IMR-90 (cell line): ENCODE measurements around the gene MYOC. TPM values are rescaled to one million over a fixed set of nuclear protein-coding genes. Genes with fewer than 3 reads are reported as not detected.
A peak's percentile ranks its signal among the peaks of the same experiment; 100 is the strongest.

Experiments
- ATAC-seq: fragments of 200-7000 bp; cut with Tn5 transposase; 2 replicates; pipeline ENCODE4 v1.9.1; 2020; ENCODE audit warnings: low read depth, mild to moderate bottlenecking, moderate library complexity
- BruUV-seq: library from RNA; stranded (reverse); fragments of 400-500 nt; replicated peaks from 2 replicates; lab custom pipeline; 2021; lab: Mats Ljungman, UMichigan
- CTCF ChIA-PET: fragments of 300-600 bp; formaldehyde crosslinking; extraction: SDS; loops from one replicate; lab custom pipeline; 2021; ENCODE audit warnings: antibody characterized with exemption; lab: Yijun Ruan, JAX
- POLR2A ChIA-PET: fragments of 300-600 bp; sonication (Branson Sonifier 250); formaldehyde crosslinking; loops from one replicate; lab custom pipeline; 2022; ENCODE audit warnings: antibody characterized with exemption; ENCODE audit not compliant: unreplicated experiment; lab: Charles Lee
- DNase-seq: peaks from one replicate; pipeline ENCODE4 v3.0.0; 2013
- H2AFZ ChIP-seq: replicated peaks from 2 replicates; pipeline ENCODE3; 2013; ENCODE audit warnings: low read length, mild to moderate bottlenecking; ENCODE audit not compliant: poor library complexity
- H2AK5ac ChIP-seq: 2 replicates; pipeline ENCODE4 v1.6.1; 2013; ENCODE audit warnings: low read depth, low read length, inconsistent platforms
- H2AK9ac ChIP-seq: replicated peaks from 2 replicates; pipeline ENCODE3; 2013; ENCODE audit warnings: mild to moderate bottlenecking, low read depth, low read length, moderate library complexity; ENCODE audit not compliant: poor library complexity
- H2BK120ac ChIP-seq: 2 replicates; pipeline ENCODE4 v1.6.1; 2013; ENCODE audit warnings: low read depth, low read length, inconsistent platforms
- H2BK15ac ChIP-seq: 3 replicates; pipeline ENCODE4 v1.6.1; 2013; ENCODE audit warnings: low read depth, low read length, inconsistent platforms
- H2BK20ac ChIP-seq: 2 replicates; pipeline ENCODE4 v1.6.1; 2013; ENCODE audit warnings: low read depth, mild to moderate bottlenecking, inconsistent platforms, low read length, moderate library complexity
- H2BK5ac ChIP-seq: 2 replicates; pipeline ENCODE4 v1.6.1; 2013; ENCODE audit warnings: mild to moderate bottlenecking, low read depth, low read length, inconsistent platforms; ENCODE audit not compliant: poor library complexity, severe bottlenecking
- H3K14ac ChIP-seq: replicated peaks from 2 replicates; pipeline ENCODE4 v1.6.1; 2013; ENCODE audit warnings: low read depth, low read length, inconsistent platforms
- H3K18ac ChIP-seq: 2 replicates; pipeline ENCODE4 v1.6.1; 2013; ENCODE audit warnings: low read depth, low read length, control low read depth
- H3K23ac ChIP-seq: 2 replicates; pipeline ENCODE4 v1.6.1; 2013; ENCODE audit warnings: low read depth, low read length, inconsistent platforms
- H3K27ac ChIP-seq: 2 replicates; pipeline ENCODE4 v1.5.1; 2013; ENCODE audit warnings: mild to moderate bottlenecking, control low read depth, low read length; ENCODE audit not compliant: insufficient read depth
- H3K27me3 ChIP-seq: 2 replicates; pipeline ENCODE4 v1.6.1; 2013; ENCODE audit warnings: low read length; ENCODE audit not compliant: control insufficient read depth, insufficient read depth
- H3K36me3 ChIP-seq: 2 replicates; pipeline ENCODE4 v1.6.1; 2013; ENCODE audit warnings: low read length, mixed read lengths; ENCODE audit not compliant: control insufficient read depth, insufficient read depth
- H3K4ac ChIP-seq: 2 replicates; pipeline ENCODE4 v1.6.1; 2013; ENCODE audit warnings: low read depth, low read length, inconsistent platforms
- H3K4me1 ChIP-seq: 2 replicates; pipeline ENCODE4 v1.6.1; 2013; ENCODE audit warnings: low read length, mixed read lengths; ENCODE audit not compliant: control insufficient read depth, insufficient read depth
- H3K4me2 ChIP-seq: 2 replicates; pipeline ENCODE4 v1.6.1; 2013; ENCODE audit warnings: low read depth, mild to moderate bottlenecking, control low read depth, low read length, moderate library complexity
- H3K4me3 ChIP-seq: 2 replicates; pipeline ENCODE4 v1.5.1; 2013; ENCODE audit warnings: low read depth, mild to moderate bottlenecking, control low read depth, low read length, moderate library complexity; ENCODE audit not compliant: insufficient read depth
- H3K56ac ChIP-seq: 2 replicates; pipeline ENCODE4 v1.6.1; 2013; ENCODE audit warnings: low read length, inconsistent platforms; ENCODE audit not compliant: insufficient read depth; ENCODE audit errors: extremely low read depth
- H3K79me1 ChIP-seq, 2 experiments: 2 replicates each; pipeline ENCODE4 v1.6.1; 2013; ENCODE audit warnings: low read length in 2 of 2, inconsistent platforms in 1 of 2, low read depth in 1 of 2
- H3K9ac ChIP-seq: 2 replicates; pipeline ENCODE4 v1.6.1; 2013; ENCODE audit warnings: low read depth, low read length, control low read depth
- H3K9me1 ChIP-seq: 2 replicates; pipeline ENCODE4 v1.6.1; 2013; ENCODE audit warnings: low read length, inconsistent platforms; ENCODE audit not compliant: insufficient read depth
- H3K9me3 ChIP-seq: 2 replicates; pipeline ENCODE4 v1.6.1; 2013; ENCODE audit warnings: low read length; ENCODE audit not compliant: control insufficient read depth, insufficient read depth
- H4K20me1 ChIP-seq: 2 replicates; pipeline ENCODE4 v1.6.1; 2013; ENCODE audit warnings: low read length, inconsistent platforms; ENCODE audit not compliant: insufficient read depth
- H4K5ac ChIP-seq: 2 replicates; pipeline ENCODE4 v1.6.1; 2013; ENCODE audit warnings: mild to moderate bottlenecking, low read depth, low read length, control low read depth
- H4K8ac ChIP-seq, 2 experiments: 2 replicates each; pipeline ENCODE4 v1.6.1; 2013; ENCODE audit warnings: low read depth in 2 of 2, low read length in 2 of 2, control low read depth in 1 of 2, inconsistent platforms in 1 of 2
- H4K91ac ChIP-seq: 2 replicates; pipeline ENCODE4 v1.6.1; 2013; ENCODE audit warnings: low read depth, low read length, inconsistent platforms; ENCODE audit not compliant: insufficient read depth
- CHD1 ChIP-seq: IDR thresholded peaks from 2 replicates; pipeline ENCODE4 v1.6.1; 2012; ENCODE audit warnings: low read depth, low read length, improper control_type of control experiment
- FOS ChIP-seq: fragments of 150-350 bp; IDR thresholded peaks from 2 replicates; pipeline ENCODE4 v1.6.1; 2016; ENCODE audit warnings: low read depth, low read length
- MAFK ChIP-seq: IDR thresholded peaks from 2 replicates; pipeline ENCODE4 v1.6.1; 2012; ENCODE audit warnings: low read depth, low read length, improper control_type of control experiment
- MAZ ChIP-seq: IDR thresholded peaks from 2 replicates; pipeline ENCODE4 v1.6.1; 2012; ENCODE audit warnings: low read depth, mild to moderate bottlenecking, low read length, improper control_type of control experiment, moderate library complexity, borderline replicate concordance
- NFE2L2 ChIP-seq: fragments of 150-350 bp; IDR thresholded peaks from 2 replicates; pipeline ENCODE4 v1.6.1; 2016; ENCODE audit warnings: low read depth, mild to moderate bottlenecking, low read length
- POLR2A ChIP-seq: IDR thresholded peaks from 2 replicates; pipeline ENCODE4 v1.6.1; 2012; ENCODE audit warnings: mild to moderate bottlenecking, low read depth, low read length
- RCOR1 ChIP-seq: IDR thresholded peaks from 2 replicates; pipeline ENCODE4 v1.6.1; 2012; ENCODE audit warnings: mild to moderate bottlenecking, low read length, improper control_type of control experiment; ENCODE audit not compliant: insufficient replicate concordance
- RFX5 ChIP-seq: IDR thresholded peaks from 2 replicates; pipeline ENCODE4 v1.8.0; 2012; ENCODE audit warnings: low read depth, mild to moderate bottlenecking, low read length, moderate library complexity
- SMC3 ChIP-seq: fragments of 150-350 bp; IDR thresholded peaks from 2 replicates; pipeline ENCODE4 v1.6.1; 2016; ENCODE audit warnings: low read depth, mild to moderate bottlenecking, antibody characterized with exemption, low read length, moderate library complexity
- WGBS, 2 experiments: methylation state at CpG; one replicate each; pipeline versions ENCODE4 v1.1.5 to v1.1.7; 2013; ENCODE audit warnings: missing lambda C conversion rate in 2 of 2; ENCODE audit not compliant: insufficient read length in 1 of 2; ENCODE audit errors: extremely low coverage in 2 of 2; 5-methylcytosine and 5-hydroxymethylcytosine counted together
- dilution Hi-C: fragments of 300-500 bp; cut with HindIII; formaldehyde crosslinking; loops from one replicate; pipeline ENCODE4 v1.14.3; 2018; ENCODE audit warnings: low sequenced_read_pairs; ENCODE audit not compliant: unreplicated experiment
- in situ Hi-C: fragments of 300-500 bp; cut with MboI; formaldehyde crosslinking; loops from 3 replicates; pipeline ENCODE4 v1.14.3; 2019; ENCODE audit warnings: low sequenced_read_pairs, inconsistent platforms, mixed read lengths
- intact Hi-C: fragments of 100-400 bp; cut with micrococcal nuclease; formaldehyde crosslinking; loops from 2 replicates; pipeline ENCODE4 v1.10.0; 2022
- polyA plus RNA-seq, 3 experiments: library from polyadenylated mRNA; depleted of rRNA; stranded (reverse); fragments of >200 nt; gene quantifications; 2 replicates each; pipeline ENCODE4 v1.2.3, GENCODE V29; 2012; ENCODE audit warnings: low replicate concordance in 1 of 3
- total RNA-seq: library from RNA; depleted of rRNA; stranded (reverse); fragments of >200 nt; gene quantifications from 2 replicates; pipeline ENCODE4 v1.2.3, GENCODE V29; 2012

The MYOC gene
- total and polyA plus RNA-seq, 2 of the 4 experiments (the other 2 are of a cell fraction) = not detected

DNA sequence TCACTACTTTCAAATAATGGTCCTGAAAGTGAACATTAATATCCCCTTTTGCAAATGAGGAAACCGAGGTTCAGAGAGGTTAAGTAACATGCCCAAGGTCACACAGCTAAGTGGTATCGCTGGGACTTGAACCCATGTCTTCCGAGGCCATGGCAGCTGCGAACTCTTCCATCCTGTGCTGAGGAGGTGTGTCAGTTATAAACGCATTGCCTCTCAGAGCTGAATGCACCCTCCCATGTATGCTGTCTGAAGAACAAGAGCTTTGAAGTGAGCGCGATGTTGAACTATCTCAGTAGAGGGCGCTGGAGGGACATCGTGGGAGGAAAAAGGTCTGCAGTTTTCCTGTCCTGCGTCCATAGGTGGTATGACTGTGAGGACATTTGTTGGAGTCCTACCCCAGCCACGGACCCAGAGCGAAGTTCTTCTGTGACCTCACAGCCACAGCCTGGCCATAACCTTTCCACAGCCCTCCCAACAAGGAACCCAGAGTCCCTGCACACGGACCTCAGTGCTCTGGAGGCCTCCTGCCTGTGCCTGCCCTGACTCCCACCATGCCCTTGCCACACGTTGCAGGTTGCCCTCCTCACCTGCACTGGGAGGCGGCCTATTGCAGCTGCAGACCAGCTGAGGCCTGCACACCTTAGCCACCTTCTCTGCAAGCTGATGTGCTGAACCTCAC lies 7.5 kb downstream of the MYOC start (continued):
- TF ChIP-seq RFX5 (no peak), MAFK (no peak), MAZ (no peak), SMC3 (peak; percentile 63), RCOR1 (no peak), CHD1 (no peak), POLR2A (no peak)

DNA sequence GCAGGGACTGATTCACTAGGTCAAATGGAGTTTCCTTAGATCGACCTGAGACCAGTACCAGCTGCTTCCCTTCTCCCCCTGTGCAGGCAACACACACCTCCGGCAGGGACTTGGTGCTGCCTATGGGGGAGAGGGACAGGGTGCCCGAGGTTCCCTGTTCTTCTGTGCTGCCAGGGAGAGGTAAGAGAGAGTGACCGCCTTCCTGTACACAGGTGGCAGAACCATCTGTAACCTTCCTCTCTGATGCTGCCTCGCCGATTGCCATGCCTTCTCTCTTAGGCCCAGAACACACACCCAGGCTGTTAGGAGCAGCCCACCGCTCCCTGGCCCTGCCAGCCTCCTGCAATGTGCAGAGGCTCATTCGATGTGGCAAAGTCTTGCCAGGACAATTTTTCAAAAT lies 9.3 kb downstream of the MYOC start:
- H4K20me1 ChIP-seq = no peaks in the 10 kb centered on the region
- no peak overlapping the region for H4K8ac ChIP-seq
- H2BK5ac ChIP-seq = no peak overlapping the region
- no peak overlapping the region for H3K9ac ChIP-seq
- BruUV-seq = no TSS peak
- no peaks in the 10 kb centered on the region for H3K9me1 ChIP-seq
- H3K56ac ChIP-seq = no peak overlapping the region
- no peak overlapping the region for H4K91ac ChIP-seq
- POLR2A ChIA-PET = no interaction called here
- dilution Hi-C loops (no loop called here), intact Hi-C loops (no loop called here), in situ Hi-C loops (loop anchor here (10.0 kb wide), 1 partner anchor 342 kb away; no protein-coding TSS in a partner anchor)
- ATAC-seq (no peak), DNase-seq (no peak)
- no peak overlapping the region for H2BK15ac ChIP-seq
- H2BK20ac ChIP-seq = no peak overlapping the region
- H2AK5ac ChIP-seq = no peak overlapping the region
- no peak overlapping the region for H3K4ac ChIP-seq
- H2AFZ ChIP-seq = no peak overlapping the region
- no peak overlapping the region for H4K5ac ChIP-seq
- H2AK9ac ChIP-seq = no peak overlapping the region
- no peak overlapping the region for H3K23ac ChIP-seq
- H3K27ac ChIP-seq = no peak overlapping the region
- H3K9me3 ChIP-seq = no peaks in the 10 kb centered on the region
- no peaks in the 10 kb centered on the region for H3K4me1 ChIP-seq
- WGBS, 2 experiments = 72% methylated on average over 4 of the region's 8 CpGs; no CpG with 5 or more reads in 1 of the 2 experiments
- TF ChIP-seq FOS (no peak), MAZ (no peak), NFE2L2 (no peak), RFX5 (no peak)
- H3K18ac ChIP-seq = no peak overlapping the region
- H3K14ac ChIP-seq = no peak overlapping the region
- no peaks in the 10 kb centered on the region for H3K79me1 ChIP-seq
- H3K4me2 ChIP-seq = no peak overlapping the region
- H3K27me3 ChIP-seq = peaks cover 6% of the 10 kb centered on the region; the same call in 1 of the 2 replicates
- H3K4me3 ChIP-seq = no peak overlapping the region
- no peaks in the 10 kb centered on the region for H3K36me3 ChIP-seq
- CTCF ChIA-PET = interaction anchor here (0.9 to 1.0 kb wide), 2 partner anchors 11 to 342 kb away, joined by 3 read pairs; no protein-coding TSS in a partner anchor
- H2BK120ac ChIP-seq = no peak overlapping the region
